HAP-1 (cell line): ENCODE results near the gene ID2.

Experiments
- DNase-seq, 2 experiments: peaks; one replicate each; pipeline ENCODE4 v3.0.0-alpha.2; 2016 to 2020; ENCODE audit warnings: low spot score in 2 of 2
- H3K27me3 ChIP-seq: fragments of 250-450 bp; sonication (Bioruptor Pico); 2 replicates; pipeline ENCODE4 v1.5.1; 2020; ENCODE audit warnings: low read depth, mild to moderate bottlenecking, moderate library complexity
- H3K36me3 ChIP-seq: fragments of 250-450 bp; sonication (Bioruptor Pico); replicated peaks from 2 replicates; pipeline ENCODE4 v1.5.1; 2020; ENCODE audit warnings: mild to moderate bottlenecking
- H3K4me1 ChIP-seq: fragments of 250-450 bp; sonication (Bioruptor Pico); 2 replicates; pipeline ENCODE4 v1.5.1; 2020; ENCODE audit warnings: mild to moderate bottlenecking
- H3K4me3 ChIP-seq: fragments of 250-450 bp; sonication (Bioruptor Pico); 2 replicates; pipeline ENCODE4 v1.5.1; 2020; ENCODE audit warnings: mild to moderate bottlenecking, moderate library complexity
- H3K9me3 ChIP-seq: fragments of 250-450 bp; sonication (Bioruptor Pico); 2 replicates; pipeline ENCODE4 v1.5.1; 2020; ENCODE audit warnings: mild to moderate bottlenecking, moderate library complexity
- in situ Hi-C: fragments of 300-500 bp; cut with MboI; formaldehyde crosslinking; loops from 3 replicates; pipeline ENCODE4 v1.14.3; 2020; ENCODE audit warnings: low sequenced_read_pairs, inconsistent platforms, mixed read lengths

Gene ID2

DNA sequence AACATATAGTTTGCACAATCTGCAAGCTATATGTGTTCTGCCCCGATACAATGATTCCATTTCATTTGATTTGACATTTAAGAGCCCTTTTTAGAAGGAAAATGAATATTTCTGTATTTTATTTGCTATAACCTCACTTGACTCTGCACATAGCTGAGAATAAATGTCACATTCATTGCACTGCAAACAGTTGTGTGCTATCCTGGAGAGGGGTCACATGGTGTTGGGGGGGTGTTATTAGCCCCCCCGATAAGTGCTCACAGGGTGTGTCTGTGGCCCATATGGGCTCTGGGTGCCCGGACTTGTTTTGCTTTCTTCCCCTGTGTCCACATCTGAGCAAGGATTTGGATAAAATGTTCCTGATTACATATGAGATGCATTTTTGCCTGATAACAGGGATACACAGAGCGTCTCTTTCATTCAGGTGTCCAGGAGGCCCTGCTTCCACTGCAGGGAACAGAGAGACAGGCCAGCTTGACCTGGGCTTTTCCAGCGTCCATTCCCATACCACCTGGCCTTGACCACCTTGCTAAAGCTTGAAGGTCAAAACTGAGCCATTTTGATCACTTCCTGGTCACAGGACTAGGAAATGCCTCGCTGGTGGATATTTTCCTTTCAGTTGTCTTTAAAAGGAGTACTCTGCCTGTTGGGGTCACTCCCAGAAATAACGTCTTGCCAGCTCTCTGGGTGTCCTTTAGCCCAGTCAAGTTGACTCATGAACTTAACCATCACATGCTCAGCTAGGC is 38.4 kb upstream of the ID2 start:
- no peaks in the 10 kb centered on the region for H3K36me3 ChIP-seq
- H3K4me3 ChIP-seq: no peak overlapping the region
- in situ Hi-C loops: no loop called here
- H3K9me3 ChIP-seq: no peaks in the 10 kb centered on the region
- no peaks in the 10 kb centered on the region for H3K27me3 ChIP-seq
- no peak for DNase-seq
- peaks cover 1% of the 10 kb centered on the region; the same call in 1 of the 2 replicates for H3K4me1 ChIP-seq

DNA sequence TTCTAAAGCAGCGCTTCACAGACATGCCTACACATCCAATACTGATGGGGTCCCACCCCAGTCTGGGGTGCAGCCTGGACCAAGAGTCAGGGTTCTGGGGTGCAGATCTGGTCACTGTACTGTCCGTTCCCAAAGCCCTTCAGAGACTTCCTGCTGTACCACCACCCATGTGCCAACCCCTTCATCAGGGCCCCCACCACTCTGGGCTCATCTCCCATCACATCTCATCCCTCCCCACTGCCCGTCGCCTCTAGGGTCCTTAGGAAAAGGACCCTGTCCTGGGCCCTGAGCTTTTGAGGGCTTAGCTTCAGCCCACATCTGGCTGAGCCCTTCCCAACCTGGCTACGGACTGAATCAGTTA is 37.9 kb upstream of the ID2 start:
- Histone ChIP-seq H3K27me3 (no peaks in the 10 kb centered on the region), H3K4me3 (no peak overlapping the region), H3K36me3 (no peaks in the 10 kb centered on the region), H3K4me1 (no peaks in the 10 kb centered on the region), H3K9me3 (no peaks in the 10 kb centered on the region)
- in situ Hi-C loops: no loop called here
- no peak for DNase-seq

DNA sequence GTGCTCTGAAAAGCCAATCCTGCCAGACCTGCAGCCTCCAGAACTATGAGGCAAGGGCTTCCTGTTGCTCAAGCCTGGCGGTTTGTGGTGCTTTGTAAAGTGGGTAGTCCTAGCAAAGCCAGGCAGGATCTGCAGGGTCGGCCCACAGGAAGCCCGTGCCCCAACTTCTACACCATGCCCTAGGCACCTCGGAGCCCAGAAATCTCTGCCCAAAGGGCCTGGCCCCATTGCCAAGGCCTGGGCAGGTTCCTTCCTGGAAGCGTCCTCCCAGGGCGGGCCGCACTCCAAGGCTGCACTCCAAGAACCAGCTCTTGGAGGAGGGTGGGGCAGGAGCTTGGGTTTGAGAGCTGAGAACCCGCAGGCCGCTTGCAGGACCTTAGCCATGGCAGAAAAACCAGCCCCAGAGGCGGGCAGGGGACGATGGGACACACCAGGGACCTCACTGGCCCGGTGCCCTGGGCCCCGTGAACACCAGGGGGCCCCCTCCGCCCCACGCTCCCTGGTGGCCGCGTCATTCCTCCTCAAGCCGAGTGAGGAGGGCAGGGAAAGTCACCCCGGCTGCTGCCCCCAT is 37.2 kb upstream of the ID2 start:
- Histone ChIP-seq H3K4me1 (no peaks in the 10 kb centered on the region), H3K36me3 (no peaks in the 10 kb centered on the region), H3K27me3 (no peaks in the 10 kb centered on the region), H3K9me3 (no peaks in the 10 kb centered on the region), H3K4me3 (no peak overlapping the region)
- in situ Hi-C loops: no loop called here
- no peak for DNase-seq

DNA sequence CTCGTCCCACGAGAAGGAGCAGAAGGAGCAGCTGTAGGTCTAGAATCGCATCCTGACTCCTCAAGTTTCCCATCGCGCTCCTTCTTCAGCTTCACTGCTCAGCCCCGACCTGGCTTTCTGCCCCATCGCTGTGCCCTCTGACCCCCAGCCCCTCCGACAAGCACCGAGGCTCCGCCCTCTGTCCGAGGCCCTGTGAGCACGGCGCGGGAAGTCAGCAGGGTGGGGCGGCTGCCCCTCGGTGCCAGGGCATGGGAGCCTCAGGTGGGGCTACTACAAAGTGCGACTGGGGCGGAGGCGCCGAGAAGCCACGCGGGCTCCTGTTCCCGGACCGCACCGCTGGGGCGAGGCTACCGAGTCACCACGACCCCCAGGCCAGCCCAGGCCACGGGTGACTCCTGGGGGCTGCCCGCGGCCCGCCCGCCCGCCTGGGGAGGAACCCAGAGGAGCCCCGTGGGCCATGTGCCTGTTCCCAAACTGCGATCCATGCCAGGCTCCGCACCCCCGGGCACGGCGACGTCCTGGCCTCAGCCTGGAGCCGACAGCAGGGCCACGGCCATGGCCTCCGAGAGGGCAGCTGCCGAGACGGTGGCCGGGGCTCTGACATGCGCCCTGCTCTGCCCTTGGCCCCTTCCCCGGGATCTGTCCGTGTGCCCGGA is 36.6 kb upstream of the ID2 start:
- in situ Hi-C loops: no loop called here
- DNase-seq: no peak
- Histone ChIP-seq H3K9me3 (no peaks in the 10 kb centered on the region), H3K27me3 (no peaks in the 10 kb centered on the region), H3K36me3 (no peaks in the 10 kb centered on the region), H3K4me1 (no peaks in the 10 kb centered on the region), H3K4me3 (no peak overlapping the region)

DNA sequence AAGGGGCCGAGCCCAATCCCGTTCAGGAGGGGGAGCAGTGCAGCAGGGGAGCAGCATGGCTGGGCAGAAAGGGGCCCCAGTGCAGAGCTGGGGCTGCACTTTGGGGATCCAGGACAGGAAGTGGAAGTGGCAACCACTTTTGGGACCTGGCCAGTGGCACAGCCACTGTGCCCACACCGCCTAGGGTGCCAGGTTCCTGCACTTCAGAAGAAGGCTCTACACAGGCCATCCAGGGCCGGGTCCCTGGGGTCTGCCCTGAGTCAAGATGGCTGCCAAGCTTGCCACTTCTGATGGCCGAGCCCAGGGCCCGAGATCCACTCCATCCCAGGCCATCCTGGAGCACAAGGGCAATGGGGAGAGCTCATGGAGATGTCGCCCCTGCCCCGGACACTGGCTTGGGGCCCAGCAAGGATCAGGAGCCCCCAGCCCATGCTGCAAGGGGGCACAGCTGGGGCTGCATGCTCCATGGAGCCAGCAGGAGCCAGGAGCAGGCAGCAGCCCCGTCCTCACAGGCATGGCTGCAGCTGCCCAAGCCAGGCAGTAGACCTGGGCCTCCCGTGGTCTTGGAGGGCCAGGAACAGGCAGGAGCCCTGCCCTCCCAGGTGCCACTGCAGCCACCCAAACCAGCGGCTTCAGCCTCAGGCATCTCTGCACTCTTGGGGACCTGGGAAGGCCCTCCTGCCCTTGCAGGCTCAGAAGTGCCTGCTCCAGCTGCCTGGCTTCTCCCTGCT is 35.0 kb upstream of the ID2 start:
- no peak for DNase-seq
- no peaks in the 10 kb centered on the region for H3K4me1 ChIP-seq
- no peaks in the 10 kb centered on the region for H3K9me3 ChIP-seq
- no peak overlapping the region for H3K4me3 ChIP-seq
- no peaks in the 10 kb centered on the region for H3K27me3 ChIP-seq
- H3K36me3 ChIP-seq: no peaks in the 10 kb centered on the region
- in situ Hi-C loops: no loop called here

DNA sequence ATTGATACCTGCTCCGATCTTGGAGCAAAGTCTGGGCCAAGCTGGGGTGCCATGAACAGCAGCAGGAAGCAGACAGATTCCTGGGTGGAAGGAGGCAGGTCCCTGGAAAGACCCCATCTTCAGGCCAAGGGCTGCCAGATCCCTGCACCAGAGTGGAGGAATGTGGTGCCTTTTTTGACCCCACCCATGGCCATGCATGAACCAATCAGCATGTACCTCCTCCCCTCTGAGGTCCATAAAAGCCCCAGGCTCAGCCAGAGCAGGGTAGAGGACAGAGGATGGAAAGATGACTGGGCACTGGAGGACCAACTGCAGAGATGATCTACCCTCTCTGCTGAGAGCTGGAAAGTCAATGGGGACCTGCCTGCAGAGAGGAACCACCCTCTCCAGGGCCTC is 34.4 kb upstream of the ID2 start:
- DNase-seq: no peak
- no peaks in the 10 kb centered on the region for H3K27me3 ChIP-seq
- in situ Hi-C loops: no loop called here
- H3K4me3 ChIP-seq: no peak overlapping the region
- no peaks in the 10 kb centered on the region for H3K4me1 ChIP-seq
- H3K9me3 ChIP-seq: no peaks in the 10 kb centered on the region
- no peaks in the 10 kb centered on the region for H3K36me3 ChIP-seq

DNA sequence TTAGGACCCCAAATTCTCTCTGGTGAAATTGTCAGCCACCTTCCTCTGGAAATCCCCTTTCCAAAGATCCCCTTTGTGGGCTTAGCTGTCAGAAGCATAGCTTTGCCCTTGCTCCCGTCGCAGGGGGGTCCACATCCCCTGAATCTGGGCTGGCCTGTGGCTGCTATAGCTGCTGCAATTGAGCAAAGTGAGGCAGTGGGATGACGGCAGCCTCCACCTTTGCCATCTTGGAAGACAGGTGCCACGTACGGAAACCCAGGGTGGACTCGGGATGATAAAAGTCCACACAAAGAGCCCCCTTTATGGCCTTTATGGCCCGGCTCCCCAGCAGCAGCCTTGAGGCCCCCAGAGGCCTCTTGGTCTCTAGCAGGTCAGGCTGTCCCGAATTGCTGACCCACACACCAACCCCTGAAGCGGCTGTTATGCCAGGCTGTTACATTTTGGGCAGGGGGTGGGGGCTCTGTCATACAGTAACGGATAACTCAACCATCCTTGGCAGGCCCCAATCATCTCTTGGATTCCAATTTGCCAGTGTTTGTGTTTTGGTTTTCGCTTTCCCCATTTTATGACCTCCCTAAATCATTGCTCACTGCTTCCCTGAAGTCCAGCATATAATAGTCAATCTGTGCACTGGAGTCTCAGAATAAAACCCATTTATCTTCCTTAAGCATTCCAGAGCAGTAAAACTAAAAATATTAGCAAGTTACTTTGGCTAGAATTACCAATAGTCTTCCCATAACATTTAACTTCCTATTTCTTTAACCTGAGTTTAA is 33.2 kb upstream of the ID2 start:
- no peak for DNase-seq
- Histone ChIP-seq H3K36me3 (no peaks in the 10 kb centered on the region), H3K9me3 (no peaks in the 10 kb centered on the region), H3K4me3 (no peak overlapping the region), H3K4me1 (no peaks in the 10 kb centered on the region), H3K27me3 (no peaks in the 10 kb centered on the region)
- in situ Hi-C loops: no loop called here

DNA sequence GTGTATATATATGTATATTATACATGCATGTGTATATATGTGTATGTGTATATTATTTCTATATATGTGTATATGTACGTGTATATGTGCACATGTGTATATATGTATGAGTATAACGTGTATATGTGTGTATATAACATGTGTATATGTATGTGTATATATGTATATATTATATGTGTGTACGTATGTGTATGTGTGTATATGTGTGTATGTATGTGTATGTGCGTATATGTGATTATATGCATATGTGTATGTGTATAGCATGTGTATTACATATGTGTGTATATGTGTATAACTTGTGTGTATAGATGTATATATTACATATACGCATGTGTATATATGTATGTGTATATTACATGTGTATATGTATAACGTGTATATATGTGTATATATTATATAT is 32.1 kb upstream of the ID2 start:
- DNase-seq: no peak
- Histone ChIP-seq H3K9me3 (no peaks in the 10 kb centered on the region), H3K4me1 (no peaks in the 10 kb centered on the region), H3K36me3 (no peaks in the 10 kb centered on the region), H3K4me3 (no peak overlapping the region), H3K27me3 (no peaks in the 10 kb centered on the region)
- in situ Hi-C loops: no loop called here

DNA sequence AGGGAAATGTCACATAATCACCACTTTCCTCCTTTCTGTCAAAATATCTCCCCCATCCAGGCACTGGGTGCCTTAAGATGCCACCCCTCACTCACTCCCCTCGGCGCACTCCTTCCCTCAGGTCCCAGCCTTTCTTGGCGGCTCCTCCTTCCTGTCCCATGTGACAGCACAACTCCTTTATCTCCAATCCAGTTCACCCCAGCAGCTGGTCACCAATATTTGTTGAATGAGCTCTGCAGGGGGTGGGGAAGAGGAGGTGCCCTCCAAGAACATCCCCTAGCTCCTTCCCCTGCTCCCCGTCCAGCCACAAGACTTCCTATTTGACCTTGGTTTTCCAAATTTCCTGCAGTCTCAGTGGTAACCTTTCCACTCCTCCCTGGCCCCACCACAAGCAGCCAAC is 31.6 kb upstream of the ID2 start:
- no peaks in the 10 kb centered on the region for H3K9me3 ChIP-seq
- in situ Hi-C loops: no loop called here
- H3K36me3 ChIP-seq: no peaks in the 10 kb centered on the region
- no peak for DNase-seq
- H3K4me3 ChIP-seq: no peak overlapping the region
- H3K4me1 ChIP-seq: no peaks in the 10 kb centered on the region
- H3K27me3 ChIP-seq: no peaks in the 10 kb centered on the region

DNA sequence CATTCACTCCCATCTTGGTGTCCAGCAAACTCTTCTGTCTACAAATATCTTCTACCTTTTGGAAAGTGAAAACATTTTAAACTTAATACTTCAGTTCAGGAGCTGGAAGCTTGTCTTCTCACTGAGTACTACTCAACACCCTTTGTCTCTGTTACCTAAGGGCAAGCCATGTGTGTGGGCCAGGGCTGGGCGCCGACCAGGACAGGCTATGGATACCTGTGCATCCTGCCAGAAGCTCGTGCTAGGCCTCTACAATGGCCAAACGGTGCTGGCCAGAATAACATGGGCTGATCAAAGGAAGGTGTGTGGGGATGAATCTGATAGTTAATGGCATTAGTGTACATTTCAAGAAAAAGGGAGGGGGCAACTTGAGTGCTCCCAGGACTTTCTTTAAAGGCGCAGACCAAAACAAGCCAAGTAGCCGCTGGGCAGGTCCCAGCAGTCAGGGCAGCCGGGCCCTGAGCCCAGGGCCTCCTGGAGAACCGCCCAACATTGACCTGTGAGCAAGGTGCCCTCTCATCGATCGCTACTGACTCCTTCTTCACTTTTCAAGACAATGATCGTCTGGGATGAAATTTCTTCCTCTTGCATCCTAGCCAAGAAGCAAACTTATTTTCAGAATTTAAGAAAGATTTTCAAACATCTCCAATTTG is 29.0 kb upstream of the ID2 start:
- in situ Hi-C loops: no loop called here
- H3K9me3 ChIP-seq: no peaks in the 10 kb centered on the region
- H3K27me3 ChIP-seq: no peaks in the 10 kb centered on the region
- H3K4me1 ChIP-seq: no peaks in the 10 kb centered on the region
- H3K4me3 ChIP-seq: no peak overlapping the region
- H3K36me3 ChIP-seq: no peaks in the 10 kb centered on the region
- no peak for DNase-seq

DNA sequence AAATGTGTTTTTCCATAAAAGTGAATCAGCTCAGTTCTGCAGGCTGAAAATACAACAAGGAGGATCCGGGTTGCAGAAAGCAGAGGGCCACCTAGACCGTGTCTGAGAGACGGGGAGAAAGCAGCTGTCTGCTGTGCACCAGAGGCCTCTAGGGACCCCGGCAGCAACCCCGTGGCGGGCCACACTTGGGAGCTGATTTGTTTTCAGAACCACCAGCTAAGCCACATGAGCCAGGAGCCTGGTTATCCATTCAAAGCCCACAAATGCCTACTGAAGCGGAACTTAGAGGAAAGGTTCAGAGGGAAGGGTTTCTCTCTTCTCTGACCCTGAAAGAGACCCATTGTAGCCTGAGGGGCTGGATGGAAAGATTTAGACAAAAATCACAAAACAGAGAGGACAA is 28.4 kb upstream of the ID2 start:
- Histone ChIP-seq H3K4me1 (no peaks in the 10 kb centered on the region), H3K27me3 (no peaks in the 10 kb centered on the region), H3K36me3 (no peaks in the 10 kb centered on the region), H3K9me3 (no peaks in the 10 kb centered on the region), H3K4me3 (no peak overlapping the region)
- in situ Hi-C loops: no loop called here
- DNase-seq: no peak

DNA sequence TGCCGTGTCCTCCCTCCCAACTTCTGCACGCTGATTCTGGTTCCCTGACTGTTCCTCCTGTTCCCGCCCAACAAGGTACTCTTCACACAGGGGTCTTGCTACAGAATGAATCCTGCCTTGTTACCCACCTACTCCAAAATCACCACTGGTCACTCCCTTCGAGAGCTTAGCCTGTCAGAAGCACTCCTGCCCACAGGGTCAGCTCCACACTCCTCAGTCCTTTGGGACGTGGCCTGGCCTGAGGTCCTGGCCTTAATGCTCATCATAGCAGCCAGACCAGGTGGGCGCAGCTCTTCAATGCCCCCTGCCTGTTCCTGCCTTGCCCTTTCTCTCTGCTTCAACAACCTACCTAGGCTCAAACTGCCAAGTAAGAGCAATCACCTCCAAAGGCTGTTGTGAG is 27.8 kb upstream of the ID2 start:
- no peaks in the 10 kb centered on the region for H3K4me1 ChIP-seq

DNA sequence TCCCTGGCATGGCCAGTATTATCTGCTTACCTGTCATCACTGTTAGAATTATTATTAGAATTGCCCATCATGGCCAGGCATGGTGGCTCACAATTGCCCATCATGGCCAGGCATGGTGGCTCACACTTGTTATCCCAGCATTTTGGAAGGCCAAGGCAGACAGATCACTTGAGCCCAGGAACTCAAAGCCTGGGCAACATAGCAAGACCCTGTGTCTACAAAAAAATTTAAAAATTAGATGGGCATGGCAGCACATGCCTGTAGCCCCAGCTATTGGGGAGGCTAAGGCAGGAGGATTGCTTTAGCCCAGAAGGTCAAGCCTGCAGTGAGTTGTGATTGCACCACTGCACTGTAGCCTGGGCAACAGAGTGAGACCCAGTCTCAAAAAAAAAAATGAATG is 27.4 kb upstream of the ID2 start:
- in situ Hi-C loops: no loop called here
- no peak for DNase-seq
- H3K4me1 ChIP-seq: no peaks in the 10 kb centered on the region
- no peak overlapping the region for H3K4me3 ChIP-seq
- H3K9me3 ChIP-seq: no peaks in the 10 kb centered on the region
- H3K27me3 ChIP-seq: no peaks in the 10 kb centered on the region
- H3K36me3 ChIP-seq: no peaks in the 10 kb centered on the region

More for the DNA sequence above, 27.8 kb upstream of the ID2 start:
- Histone ChIP-seq H3K9me3 (no peaks in the 10 kb centered on the region), H3K36me3 (no peaks in the 10 kb centered on the region), H3K27me3 (no peaks in the 10 kb centered on the region), H3K4me3 (no peak overlapping the region)
- in situ Hi-C loops: no loop called here
- DNase-seq: no peak
